SK-N-SH treated with all-trans-retinoic acid at 6 μM for 48 hours (cell line): ENCODE measurements around the gene CLCN4.
A peak's percentile ranks its signal among the peaks of the same experiment; 100 is the strongest.

Source experiments
- ATAC-seq: fragments of 200-7000 bp; cut with Tn5 transposase; 3 replicates; pipeline ENCODE4 v1.9.1; 2020; ENCODE audit warnings: mild to moderate bottlenecking, moderate library complexity
- ARNTL ChIP-seq: fragments of 450-650 bp; formaldehyde crosslinking; IDR thresholded peaks from 2 replicates; pipeline ENCODE4 v1.5.0; 2020; ENCODE audit warnings: low read depth, mild to moderate bottlenecking, moderate library complexity, borderline replicate concordance
- BACH2 ChIP-seq: fragments of 250-450 bp; sonication (Bioruptor Pico); IDR thresholded peaks from 2 replicates; pipeline ENCODE4 v1.9.0; 2021; ENCODE audit warnings: mild to moderate bottlenecking, borderline replicate concordance
- CSDC2 ChIP-seq: fragments of 250-450 bp; sonication (Bioruptor Pico); IDR thresholded peaks from 2 replicates; pipeline ENCODE4 v1.5.0; 2020; ENCODE audit warnings: mild to moderate bottlenecking, moderate library complexity
- CSRNP3 ChIP-seq: fragments of 250-450 bp; sonication (Bioruptor Pico); IDR thresholded peaks from 2 replicates; pipeline ENCODE4 v1.5.1; 2021; ENCODE audit warnings: mild to moderate bottlenecking, moderate library complexity
- ESRRG ChIP-seq: fragments of 250-450 bp; sonication (Bioruptor Pico); IDR thresholded peaks from 2 replicates; pipeline ENCODE4 v1.6.1; 2021; ENCODE audit warnings: mild to moderate bottlenecking
- GLIS3 ChIP-seq: fragments of 250-450 bp; sonication (Bioruptor Pico); IDR thresholded peaks from 2 replicates; pipeline ENCODE4 v1.5.0; 2020; ENCODE audit warnings: mild to moderate bottlenecking, moderate library complexity
- ISL1 ChIP-seq: fragments of 250-450 bp; sonication (Bioruptor Pico); IDR thresholded peaks from 2 replicates; pipeline ENCODE4 v2.1.2; 2022; ENCODE audit warnings: mild to moderate bottlenecking, moderate library complexity
- OSR1 ChIP-seq: fragments of 250-450 bp; sonication (Bioruptor Pico); IDR thresholded peaks from 2 replicates; pipeline ENCODE4 v1.8.0; 2022; ENCODE audit warnings: moderate library complexity, mild to moderate bottlenecking, inconsistent platforms
- PPARA ChIP-seq: fragments of 250-450 bp; sonication (Bioruptor Pico); IDR thresholded peaks from 2 replicates; pipeline ENCODE4 v1.5.0; 2020; ENCODE audit warnings: mild to moderate bottlenecking, borderline replicate concordance
- RARB ChIP-seq: fragments of 250-450 bp; sonication (Bioruptor Pico); IDR thresholded peaks from 2 replicates; pipeline ENCODE4 v1.8.0; 2021; ENCODE audit warnings: mild to moderate bottlenecking, moderate library complexity
- SNAI2 ChIP-seq: fragments of 250-450 bp; sonication (Bioruptor Pico); IDR thresholded peaks from 2 replicates; pipeline ENCODE4 v1.5.0; 2020; ENCODE audit warnings: mild to moderate bottlenecking, moderate library complexity
- TCF4 ChIP-seq: fragments of 250-450 bp; sonication (Bioruptor Pico); IDR thresholded peaks from 2 replicates; pipeline ENCODE4 v1.8.0; 2021; ENCODE audit warnings: mild to moderate bottlenecking, moderate library complexity, borderline replicate concordance
- TOX ChIP-seq: fragments of 250-450 bp; sonication (Bioruptor Pico); IDR thresholded peaks from 2 replicates; pipeline ENCODE4 v1.8.0; 2021; ENCODE audit warnings: mild to moderate bottlenecking, moderate library complexity, borderline replicate concordance
- TSHZ2 ChIP-seq: fragments of 250-450 bp; sonication (Bioruptor Pico); IDR thresholded peaks from 2 replicates; pipeline ENCODE4 v1.5.0; 2020; ENCODE audit warnings: mild to moderate bottlenecking, moderate library complexity
- ZC3H10 ChIP-seq: fragments of 250-450 bp; sonication (Bioruptor Pico); IDR thresholded peaks from 2 replicates; pipeline ENCODE4 v1.5.1; 2021; ENCODE audit warnings: mild to moderate bottlenecking, moderate library complexity
- ZFP3 ChIP-seq: fragments of 250-450 bp; sonication (Bioruptor Pico); IDR thresholded peaks from 2 replicates; pipeline ENCODE4 v1.5.0; 2020; ENCODE audit warnings: mild to moderate bottlenecking, moderate library complexity
- ZFP30 ChIP-seq: fragments of 450-650 bp; formaldehyde crosslinking; IDR thresholded peaks from 2 replicates; pipeline ENCODE4 v1.5.0; 2022; ENCODE audit warnings: mild to moderate bottlenecking, moderate library complexity
- ZNF565 ChIP-seq: fragments of 450-650 bp; formaldehyde crosslinking; conservative IDR thresholded peaks from 2 replicates; pipeline ENCODE4 v1.5.0; 2020; ENCODE audit warnings: low read depth, mild to moderate bottlenecking, moderate library complexity
- ZNF70 ChIP-seq: fragments of 450-650 bp; formaldehyde crosslinking; IDR thresholded peaks from 2 replicates; pipeline ENCODE4 v1.5.0; 2020; ENCODE audit warnings: mild to moderate bottlenecking, moderate library complexity
- ZNF8 ChIP-seq: fragments of 450-650 bp; formaldehyde crosslinking; IDR thresholded peaks from 2 replicates; pipeline ENCODE4 v1.5.0; 2020; ENCODE audit warnings: mild to moderate bottlenecking, moderate library complexity
- TF ChIP-seq, protein P1 (sequence below): fragments of 250-450 bp; sonication (Bioruptor Pico); IDR thresholded peaks from 2 replicates; pipeline ENCODE4 v1.8.0; 2021; ENCODE audit warnings: low read depth, mild to moderate bottlenecking, moderate library complexity, borderline replicate concordance
- TF ChIP-seq, protein P2 (sequence below): fragments of 250-450 bp; sonication (Bioruptor Pico); IDR thresholded peaks from 2 replicates; pipeline ENCODE4 v1.5.1; 2020; ENCODE audit warnings: low read depth, mild to moderate bottlenecking, moderate library complexity

The CLCN4 gene

DNA sequence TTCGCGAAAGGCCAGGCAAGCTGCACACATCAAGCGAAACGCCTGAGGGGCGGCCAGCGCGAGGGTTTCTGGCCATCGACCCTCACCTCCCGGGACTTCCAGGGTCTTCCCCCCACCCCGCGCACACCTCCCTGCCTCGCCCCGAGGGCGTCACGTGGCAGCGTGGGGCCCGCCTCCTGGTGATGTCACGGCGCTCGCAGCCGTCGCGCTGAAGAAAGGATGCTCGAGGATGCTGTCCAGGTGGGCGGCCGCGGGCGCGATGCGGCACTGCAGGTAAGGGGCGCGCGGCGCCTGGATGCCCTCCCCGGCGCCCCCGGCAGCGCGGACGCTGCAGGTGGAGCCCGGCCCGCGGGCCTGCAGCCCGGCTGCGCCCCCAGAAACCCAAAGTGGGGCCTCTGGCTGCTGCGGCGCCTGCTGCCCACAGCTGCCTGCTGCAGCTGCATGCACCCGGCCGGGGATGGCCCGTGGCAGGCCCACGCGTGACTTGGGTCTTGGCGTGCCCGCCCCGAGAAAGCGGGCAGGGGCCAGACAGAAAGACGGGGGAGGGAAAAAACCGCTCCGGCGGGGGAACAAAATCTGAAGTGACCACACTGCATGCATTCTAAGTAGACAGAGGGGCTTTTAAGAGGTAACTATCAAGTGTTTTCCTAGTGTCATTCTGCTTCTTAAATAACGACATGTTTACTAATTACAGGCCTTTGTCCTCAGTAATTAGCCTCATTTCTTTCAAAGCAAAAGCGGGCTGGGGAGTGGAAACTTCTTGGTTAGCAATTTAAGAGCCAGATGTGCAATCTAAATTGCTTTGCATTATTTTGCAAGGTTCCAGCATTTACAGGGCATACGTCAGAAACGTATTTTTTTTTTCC, 1.7 kb downstream of the CLCN4 start:
- ATAC-seq, result peak; percentile 73
- no peak for TF ChIP-seq ESRRG
- no peak for TF ChIP-seq RARB (CRISPR knock-in tag)
- no peak for TF ChIP-seq ZFP3 (CRISPR knock-in tag)
- TF ChIP-seq ZNF565 (CRISPR knock-in tag), result no peak
- TF ChIP-seq ZFP30, result no peak
- TF ChIP-seq TOX (CRISPR knock-in tag), result no peak
- no peak for TF ChIP-seq TSHZ2 (CRISPR knock-in tag)
- TF ChIP-seq CSRNP3 (CRISPR knock-in tag), result no peak
- TF ChIP-seq OSR1 (CRISPR knock-in tag), result no peak
- no peak for TF ChIP-seq CSDC2
- TF ChIP-seq, protein P1, sequence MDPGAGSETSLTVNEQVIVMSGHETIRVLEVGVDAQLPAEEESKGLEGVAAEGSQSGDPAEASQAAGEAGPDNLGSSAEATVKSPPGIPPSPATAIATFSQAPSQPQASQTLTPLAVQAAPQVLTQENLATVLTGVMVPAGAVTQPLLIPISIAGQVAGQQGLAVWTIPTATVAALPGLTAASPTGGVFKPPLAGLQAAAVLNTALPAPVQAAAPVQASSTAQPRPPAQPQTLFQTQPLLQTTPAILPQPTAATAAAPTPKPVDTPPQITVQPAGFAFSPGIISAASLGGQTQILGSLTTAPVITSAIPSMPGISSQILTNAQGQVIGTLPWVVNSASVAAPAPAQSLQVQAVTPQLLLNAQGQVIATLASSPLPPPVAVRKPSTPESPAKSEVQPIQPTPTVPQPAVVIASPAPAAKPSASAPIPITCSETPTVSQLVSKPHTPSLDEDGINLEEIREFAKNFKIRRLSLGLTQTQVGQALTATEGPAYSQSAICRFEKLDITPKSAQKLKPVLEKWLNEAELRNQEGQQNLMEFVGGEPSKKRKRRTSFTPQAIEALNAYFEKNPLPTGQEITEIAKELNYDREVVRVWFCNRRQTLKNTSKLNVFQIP, result no peak
- TF ChIP-seq ARNTL (CRISPR knock-in tag), result no peak
- no peak for TF ChIP-seq ISL1 (CRISPR knock-in tag)
- no peak for TF ChIP-seq BACH2

DNA sequence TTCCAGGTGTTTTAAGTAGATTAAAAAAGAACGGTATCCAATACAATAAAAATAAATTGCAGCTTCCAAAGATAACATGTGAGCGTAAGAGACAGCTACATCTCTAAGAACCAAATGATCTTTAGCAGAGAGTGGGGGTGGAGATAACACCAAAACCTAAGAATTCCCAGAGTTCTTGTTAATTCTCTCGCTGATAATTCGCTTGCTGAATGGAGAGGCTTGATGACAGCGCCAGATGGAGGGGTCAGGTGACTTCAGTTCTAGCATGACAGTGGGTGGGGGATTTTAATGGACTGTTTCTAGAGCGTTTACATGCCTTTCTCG, 2.3 kb downstream of the CLCN4 start:
- no peak for ATAC-seq
- TF ChIP-seq ZNF565 (CRISPR knock-in tag) (no peak), TSHZ2 (CRISPR knock-in tag) (no peak), TCF4 (no peak), ZNF70 (CRISPR knock-in tag) (no peak), SNAI2 (CRISPR knock-in tag) (no peak), ARNTL (CRISPR knock-in tag) (no peak), ZFP30 (no peak), RARB (CRISPR knock-in tag) (no peak), PPARA (CRISPR knock-in tag) (no peak), GLIS3 (no peak), ZNF8 (no peak), ISL1 (CRISPR knock-in tag) (no peak), ZC3H10 (CRISPR knock-in tag) (no peak)
- TF ChIP-seq, protein P1, result no peak
- TF ChIP-seq, protein P2, sequence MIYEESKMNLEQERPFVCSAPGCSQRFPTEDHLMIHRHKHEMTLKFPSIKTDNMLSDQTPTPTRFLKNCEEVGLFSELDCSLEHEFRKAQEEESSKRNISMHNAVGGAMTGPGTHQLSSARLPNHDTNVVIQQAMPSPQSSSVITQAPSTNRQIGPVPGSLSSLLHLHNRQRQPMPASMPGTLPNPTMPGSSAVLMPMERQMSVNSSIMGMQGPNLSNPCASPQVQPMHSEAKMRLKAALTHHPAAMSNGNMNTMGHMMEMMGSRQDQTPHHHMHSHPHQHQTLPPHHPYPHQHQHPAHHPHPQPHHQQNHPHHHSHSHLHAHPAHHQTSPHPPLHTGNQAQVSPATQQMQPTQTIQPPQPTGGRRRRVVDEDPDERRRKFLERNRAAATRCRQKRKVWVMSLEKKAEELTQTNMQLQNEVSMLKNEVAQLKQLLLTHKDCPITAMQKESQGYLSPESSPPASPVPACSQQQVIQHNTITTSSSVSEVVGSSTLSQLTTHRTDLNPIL (CRISPR knock-in tag), result no peak
